GM18520 (cell line): Measurements from ENCODE around the gene RCC1.
"Not testable (repeated sequence)": the region's sequence is repeated elsewhere in the genome, so short reads cannot be mapped to it uniquely, and the experiment has no call there.

ENCODE experiments used
- ATAC-seq: cut with Tn5 transposase; IDR thresholded peaks from one replicate; pipeline ENCODE4 v1.9.1; 2021; ENCODE audit not compliant: unreplicated experiment

Gene RCC1

GRCh38 chr1:28582248-28582615 lies 76.4 kb downstream of the RCC1 start:
- no peak for ATAC-seq

- not testable (repeated sequence) for ATAC-seq
These were observed 80.9 kb downstream of the RCC1 start for GRCh38 chr1:28586585-28587391.
